ENCODE results near the gene RBPJ.

DNA sequence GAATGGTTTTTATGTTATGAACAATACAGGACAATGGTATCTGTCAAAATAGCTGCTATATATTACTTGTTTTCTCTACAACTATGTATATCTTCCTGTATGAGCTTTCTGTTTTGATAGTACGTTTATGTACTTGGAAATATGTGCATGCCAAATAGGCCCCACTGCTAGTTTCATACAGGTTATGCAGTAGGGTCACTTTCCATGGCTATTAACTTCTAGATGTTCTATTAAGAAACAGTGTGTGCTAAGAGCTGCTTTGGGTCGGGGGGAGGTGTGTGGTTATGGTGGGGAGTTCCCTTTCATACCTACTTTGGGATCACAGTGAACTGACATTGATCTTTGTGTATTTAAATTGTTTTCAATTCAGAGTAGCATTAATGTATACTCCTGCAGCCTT, 30.9 kb downstream of the RBPJ start:
- TF ChIP-seq, protein P1, sequence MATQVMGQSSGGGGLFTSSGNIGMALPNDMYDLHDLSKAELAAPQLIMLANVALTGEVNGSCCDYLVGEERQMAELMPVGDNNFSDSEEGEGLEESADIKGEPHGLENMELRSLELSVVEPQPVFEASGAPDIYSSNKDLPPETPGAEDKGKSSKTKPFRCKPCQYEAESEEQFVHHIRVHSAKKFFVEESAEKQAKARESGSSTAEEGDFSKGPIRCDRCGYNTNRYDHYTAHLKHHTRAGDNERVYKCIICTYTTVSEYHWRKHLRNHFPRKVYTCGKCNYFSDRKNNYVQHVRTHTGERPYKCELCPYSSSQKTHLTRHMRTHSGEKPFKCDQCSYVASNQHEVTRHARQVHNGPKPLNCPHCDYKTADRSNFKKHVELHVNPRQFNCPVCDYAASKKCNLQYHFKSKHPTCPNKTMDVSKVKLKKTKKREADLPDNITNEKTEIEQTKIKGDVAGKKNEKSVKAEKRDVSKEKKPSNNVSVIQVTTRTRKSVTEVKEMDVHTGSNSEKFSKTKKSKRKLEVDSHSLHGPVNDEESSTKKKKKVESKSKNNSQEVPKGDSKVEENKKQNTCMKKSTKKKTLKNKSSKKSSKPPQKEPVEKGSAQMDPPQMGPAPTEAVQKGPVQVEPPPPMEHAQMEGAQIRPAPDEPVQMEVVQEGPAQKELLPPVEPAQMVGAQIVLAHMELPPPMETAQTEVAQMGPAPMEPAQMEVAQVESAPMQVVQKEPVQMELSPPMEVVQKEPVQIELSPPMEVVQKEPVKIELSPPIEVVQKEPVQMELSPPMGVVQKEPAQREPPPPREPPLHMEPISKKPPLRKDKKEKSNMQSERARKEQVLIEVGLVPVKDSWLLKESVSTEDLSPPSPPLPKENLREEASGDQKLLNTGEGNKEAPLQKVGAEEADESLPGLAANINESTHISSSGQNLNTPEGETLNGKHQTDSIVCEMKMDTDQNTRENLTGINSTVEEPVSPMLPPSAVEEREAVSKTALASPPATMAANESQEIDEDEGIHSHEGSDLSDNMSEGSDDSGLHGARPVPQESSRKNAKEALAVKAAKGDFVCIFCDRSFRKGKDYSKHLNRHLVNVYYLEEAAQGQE (IDR thresholded peaks at IDR 0.05; ENCODE audit: insufficient read depth in 1 of 2, low read depth in 2 of 2, low read length in 2 of 2): no peak
- TF ChIP-seq TAF1 (IDR thresholded peaks at IDR 0.05; ENCODE audit: borderline replicate concordance, insufficient read depth, low read length) (no peak), POLR2AphosphoS5 (IDR thresholded peaks at IDR 0.05; ENCODE audit: low read depth, low read length) (no peak)

All from PFSK-1 (cell line).